GM10248 (cell line): ENCODE results near the gene OAS1.

ENCODE experiments used
- CTCF ChIA-PET: fragments of 300-600 bp; sonication (Branson Sonifier 250); formaldehyde crosslinking; extraction: SDS; loops from one replicate; lab custom pipeline; 2021; ENCODE audit warnings: antibody characterized with exemption; lab: Yijun Ruan, JAX
- POLR2A ChIA-PET: fragments of 350-650 bp; sonication (Branson Sonifier 250); formaldehyde crosslinking; extraction: SDS; loops from one replicate; lab custom pipeline; 2020; ENCODE audit warnings: antibody characterized with exemption; lab: Yijun Ruan, JAX
- DNase-seq: peaks from one replicate; pipeline ENCODE4 v3.0.0; 2012; ENCODE audit errors: extremely low spot score
- CTCF ChIP-seq: IDR thresholded peaks from 2 replicates; pipeline ENCODE4 v1.5.1; 2012; ENCODE audit warnings: mild to moderate bottlenecking, low read depth; ENCODE audit errors: extremely low read depth, missing control alignments, control extremely low read depth

The OAS1 gene

DNA sequence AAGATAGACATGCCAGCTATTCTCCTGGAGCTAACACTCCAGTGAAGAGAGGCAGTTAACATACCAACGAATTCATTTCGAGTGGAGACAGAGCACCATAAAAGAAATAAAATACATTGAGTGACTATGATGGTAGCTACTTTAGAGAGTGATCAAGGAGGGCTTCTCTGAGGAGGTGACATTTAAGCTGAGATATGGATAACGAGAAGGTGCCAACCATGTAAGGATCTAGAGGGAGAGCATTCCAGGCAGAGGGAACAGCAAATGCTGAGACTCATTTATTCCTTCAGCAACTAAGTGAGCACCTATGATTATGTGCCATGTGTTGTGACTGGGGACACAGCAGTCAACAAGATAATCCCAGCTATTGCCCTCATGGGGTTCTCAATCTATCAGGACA is 28.3 kb upstream of the OAS1 start:
- no peak for DNase-seq
- no peak for TF ChIP-seq CTCF
- ChIA-PET CTCF (interaction anchor here (0.7 kb wide), 1 partner anchor 22 kb away, joined by 4 read pairs; no protein-coding TSS in a partner anchor), POLR2A (no interaction called here)

DNA sequence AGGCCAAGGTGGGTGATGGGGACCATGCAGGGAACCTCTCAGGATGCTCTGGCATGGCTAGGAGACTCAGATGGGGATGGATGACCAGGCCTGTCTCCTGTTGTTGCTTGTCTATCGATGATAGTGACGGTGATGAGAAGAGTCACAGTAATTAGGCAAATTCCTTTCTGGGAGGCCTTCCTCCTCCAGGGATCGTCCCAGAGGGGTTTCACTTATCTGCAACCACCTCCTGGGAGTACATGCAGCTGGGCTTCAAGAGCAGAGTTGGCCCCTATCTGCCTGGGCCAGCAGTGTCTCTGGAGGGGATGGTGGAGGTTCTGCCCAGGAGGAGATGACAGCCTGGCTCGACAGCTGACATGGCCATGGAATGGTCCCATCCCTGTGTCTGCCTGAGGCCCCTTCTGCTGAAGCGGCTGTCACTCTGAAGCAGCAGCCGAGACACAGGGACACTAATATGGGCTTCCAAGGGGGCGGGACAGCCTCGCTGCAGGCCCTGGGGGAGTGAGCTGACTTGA is 27.5 kb upstream of the OAS1 start:
- ChIA-PET POLR2A (no interaction called here), CTCF (interaction anchor here (1.8 kb wide), 1 partner anchor 18 kb away, joined by 3 read pairs; no protein-coding TSS in a partner anchor)
- no peak for DNase-seq
- TF ChIP-seq CTCF, result no peak

DNA sequence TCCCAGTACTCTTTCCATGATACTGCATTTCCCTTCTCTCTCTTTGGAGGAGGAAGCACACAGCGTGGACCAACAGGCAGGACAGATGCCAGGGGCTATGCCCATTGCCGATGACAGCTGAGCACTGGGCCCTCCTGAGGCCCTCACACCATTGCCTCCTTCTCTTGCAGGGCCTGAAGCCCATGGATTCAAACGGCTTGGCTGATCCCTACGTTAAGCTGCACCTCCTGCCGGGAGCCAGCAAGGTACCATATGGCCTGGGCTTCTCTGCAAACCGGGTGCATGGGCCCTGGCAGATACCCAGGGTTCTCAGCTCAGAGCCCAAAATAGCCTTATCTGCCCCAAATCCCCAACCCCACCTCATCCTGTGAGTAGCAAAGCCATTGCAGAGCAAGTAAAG is 25.2 kb upstream of the OAS1 start:
- ChIA-PET POLR2A (no interaction called here), CTCF (no interaction called here)
- DNase-seq, result no peak
- no peak for TF ChIP-seq CTCF

GRCh38 chr12:112885236-112885635 is 21.5 kb upstream of the OAS1 start:
- POLR2A ChIA-PET, result no interaction called here
- CTCF ChIA-PET, result no interaction called here
- no peak for TF ChIP-seq CTCF

DNA sequence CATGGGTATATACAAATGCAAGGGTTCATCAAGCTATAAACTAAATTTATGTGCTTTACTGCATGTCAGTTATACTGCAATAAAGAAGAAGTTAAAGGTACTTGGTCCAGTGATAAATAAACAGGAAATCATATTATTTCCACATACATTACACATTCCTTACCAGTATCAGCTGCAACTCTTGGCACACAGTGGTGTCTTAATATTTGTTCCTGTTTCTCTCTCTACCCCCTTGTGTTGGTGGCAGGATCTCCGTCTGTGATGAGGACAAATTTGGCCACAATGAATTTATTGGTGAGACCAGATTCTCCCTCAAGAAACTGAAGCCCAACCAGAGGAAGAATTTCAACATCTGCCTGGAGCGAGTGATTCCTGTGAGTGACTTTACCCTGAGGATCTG is 19.2 kb upstream of the OAS1 start:
- ChIA-PET CTCF (no interaction called here), POLR2A (no interaction called here)
- TF ChIP-seq CTCF, result no peak
- no peak for DNase-seq

More at GRCh38 chr12:112885236-112885635, 21.5 kb upstream of the OAS1 start:
- DNase-seq, result no peak

- no peak for DNase-seq
- ChIA-PET POLR2A (no interaction called here), CTCF (interaction anchor here (2.1 kb wide), 1 partner anchor 9 kb away, joined by 9 read pairs; no protein-coding TSS in a partner anchor)
- TF ChIP-seq CTCF, result no peak
These were observed 15.4 kb upstream of the OAS1 start for GRCh38 chr12:112891093-112892024.
